ENCODE results near the gene BCL7C. TPM values are rescaled to one million over a fixed set of nuclear protein-coding genes. Genes with fewer than 3 reads are reported as not detected.

Gene BCL7C
- total and polyA plus RNA-seq, 2 of the 13 experiments (the other 11 are each of a cell fraction or from before 2014, with no cell fraction given): 17.7 to 33.8 TPM

DNA sequence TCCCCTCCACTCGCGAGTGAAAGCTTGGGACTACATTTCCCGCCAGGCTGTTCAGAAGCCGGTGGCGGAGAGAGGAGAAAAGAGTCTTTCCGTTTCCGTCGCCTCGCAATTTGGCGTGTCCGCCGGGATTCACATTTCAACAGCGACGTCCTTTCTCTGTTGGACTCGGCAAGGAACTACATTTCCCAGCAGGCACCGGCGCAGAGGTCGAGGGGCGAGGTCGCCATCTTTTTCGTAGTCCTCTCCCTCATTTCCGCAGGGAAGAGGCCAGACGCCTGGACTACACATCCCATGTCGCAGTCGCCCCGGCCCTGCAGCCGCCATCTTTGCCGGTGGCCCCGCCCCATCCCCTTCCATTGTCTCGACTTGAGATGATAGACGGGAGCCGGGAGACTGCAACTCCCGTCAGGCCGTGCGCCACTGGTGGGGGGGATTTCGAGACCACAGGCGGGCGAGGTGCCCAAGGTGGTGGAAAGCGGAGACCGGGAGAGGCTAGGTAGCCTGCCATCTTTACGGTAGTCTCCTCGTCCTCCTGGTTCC is 28.6 kb upstream of the BCL7C start (continued):
- TF ChIP-seq SIX1 (CRISPR knock-in tag; IDR thresholded peaks at IDR 0.05; ENCODE audit: borderline replicate concordance) (peak; percentile 53; the same call in 1 of the 2 replicates), ZNF891 (CRISPR knock-in tag; IDR thresholded peaks at IDR 0.05) (peak; percentile 42; the same call in 1 of the 2 replicates), NONO (IDR thresholded peaks at IDR 0.05) (no peak), NONO (CRISPR knock-in tag; conservative IDR thresholded peaks at IDR 0.05) (peak; percentile 79), HDAC1 (CRISPR knock-in tag; IDR thresholded peaks at IDR 0.05) (peak; percentile 80), FLYWCH1 (CRISPR knock-in tag; IDR thresholded peaks at IDR 0.05) (no peak), ZNF607 (CRISPR knock-in tag; IDR thresholded peaks at IDR 0.05; ENCODE audit: borderline replicate concordance) (0 out of 2 replicates have a peak, but pooled peaks have one; percentile 0), SP4 (CRISPR knock-in tag; IDR thresholded peaks at IDR 0.05) (peak; percentile 89), FOSL2 (CRISPR knock-in tag; IDR thresholded peaks at IDR 0.05) (no peak; the same call in none of the 2 replicates), ZNF724P (CRISPR knock-in tag; IDR thresholded peaks at IDR 0.05; ENCODE audit: borderline replicate concordance) (no peak), ZNF224 (CRISPR knock-in tag; IDR thresholded peaks at IDR 0.05) (no peak; the same call in 1 of the 2 replicates), JUND (CRISPR knock-in tag; IDR thresholded peaks at IDR 0.05) (no peak; the same call in 1 of the 2 replicates), ZKSCAN5 (CRISPR knock-in tag; IDR thresholded peaks at IDR 0.05) (no peak), ELF1 (CRISPR knock-in tag; IDR thresholded peaks at IDR 0.05) (peak; percentile 94), GZF1 (CRISPR knock-in tag; IDR thresholded peaks at IDR 0.05) (no peak), MXI1 (IDR thresholded peaks at IDR 0.05; ENCODE audit: borderline replicate concordance, low read depth, low read length) (peak; percentile 85; the same call in 2 of the 3 replicates), ZNF562 (CRISPR knock-in tag; IDR thresholded peaks at IDR 0.05; ENCODE audit: borderline replicate concordance) (no peak), KLF9 (CRISPR knock-in tag; IDR thresholded peaks at IDR 0.05; ENCODE audit: low read depth) (no peak), MYNN (CRISPR knock-in tag; IDR thresholded peaks at IDR 0.05; ENCODE audit: low read depth) (peak; percentile 24; the same call in 1 of the 2 replicates), DPF2 (CRISPR knock-in tag; IDR thresholded peaks at IDR 0.05; ENCODE audit: borderline replicate concordance, low read depth) (no peak), SOX5 (CRISPR knock-in tag; IDR thresholded peaks at IDR 0.05; ENCODE audit: borderline replicate concordance) (peak; percentile 81), PAF1 (CRISPR knock-in tag; IDR thresholded peaks at IDR 0.05) (no peak), ZNF225 (CRISPR knock-in tag; IDR thresholded peaks at IDR 0.05) (no peak; the same call in 1 of the 2 replicates), ZNF451 (CRISPR knock-in tag; IDR thresholded peaks at IDR 0.05) (no peak), ZKSCAN1 (IDR thresholded peaks at IDR 0.05; ENCODE audit: low read length) (no peak)
- TF ChIP-seq, protein P1, sequence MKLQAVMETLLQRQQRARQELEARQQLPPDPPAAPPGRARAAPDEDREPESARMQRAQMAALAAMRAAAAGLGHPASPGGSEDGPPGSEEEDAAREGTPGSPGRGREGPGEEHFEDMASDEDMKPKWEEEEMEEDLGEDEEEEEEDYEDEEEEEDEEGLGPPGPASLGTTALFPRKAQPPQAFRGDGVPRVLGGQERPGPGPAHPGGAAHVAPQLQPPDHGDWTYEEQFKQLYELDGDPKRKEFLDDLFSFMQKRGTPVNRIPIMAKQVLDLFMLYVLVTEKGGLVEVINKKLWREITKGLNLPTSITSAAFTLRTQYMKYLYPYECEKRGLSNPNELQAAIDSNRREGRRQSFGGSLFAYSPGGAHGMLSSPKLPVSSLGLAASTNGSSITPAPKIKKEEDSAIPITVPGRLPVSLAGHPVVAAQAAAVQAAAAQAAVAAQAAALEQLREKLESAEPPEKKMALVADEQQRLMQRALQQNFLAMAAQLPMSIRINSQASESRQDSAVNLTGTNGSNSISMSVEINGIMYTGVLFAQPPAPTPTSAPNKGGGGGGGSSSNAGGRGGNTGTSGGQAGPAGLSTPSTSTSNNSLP (IDR thresholded peaks at IDR 0.05; ENCODE audit: low read depth, low read length): no peak
- TF ChIP-seq, protein P2, sequence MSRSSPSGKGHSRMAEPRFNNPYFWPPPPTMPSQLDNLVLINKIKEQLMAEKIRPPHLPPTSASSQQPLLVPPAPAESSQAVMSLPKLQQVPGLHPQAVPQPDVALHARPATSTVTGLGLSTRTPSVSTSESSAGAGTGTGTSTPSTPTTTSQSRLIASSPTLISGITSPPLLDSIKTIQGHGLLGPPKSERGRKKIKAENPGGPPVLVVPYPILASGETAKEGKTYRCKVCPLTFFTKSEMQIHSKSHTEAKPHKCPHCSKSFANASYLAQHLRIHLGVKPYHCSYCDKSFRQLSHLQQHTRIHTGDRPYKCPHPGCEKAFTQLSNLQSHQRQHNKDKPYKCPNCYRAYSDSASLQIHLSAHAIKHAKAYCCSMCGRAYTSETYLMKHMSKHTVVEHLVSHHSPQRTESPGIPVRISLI (CRISPR knock-in tag; IDR thresholded peaks at IDR 0.05; ENCODE audit: borderline replicate concordance): peak; percentile 23; the same call in 1 of the 2 replicates
- TF ChIP-seq, protein P3, sequence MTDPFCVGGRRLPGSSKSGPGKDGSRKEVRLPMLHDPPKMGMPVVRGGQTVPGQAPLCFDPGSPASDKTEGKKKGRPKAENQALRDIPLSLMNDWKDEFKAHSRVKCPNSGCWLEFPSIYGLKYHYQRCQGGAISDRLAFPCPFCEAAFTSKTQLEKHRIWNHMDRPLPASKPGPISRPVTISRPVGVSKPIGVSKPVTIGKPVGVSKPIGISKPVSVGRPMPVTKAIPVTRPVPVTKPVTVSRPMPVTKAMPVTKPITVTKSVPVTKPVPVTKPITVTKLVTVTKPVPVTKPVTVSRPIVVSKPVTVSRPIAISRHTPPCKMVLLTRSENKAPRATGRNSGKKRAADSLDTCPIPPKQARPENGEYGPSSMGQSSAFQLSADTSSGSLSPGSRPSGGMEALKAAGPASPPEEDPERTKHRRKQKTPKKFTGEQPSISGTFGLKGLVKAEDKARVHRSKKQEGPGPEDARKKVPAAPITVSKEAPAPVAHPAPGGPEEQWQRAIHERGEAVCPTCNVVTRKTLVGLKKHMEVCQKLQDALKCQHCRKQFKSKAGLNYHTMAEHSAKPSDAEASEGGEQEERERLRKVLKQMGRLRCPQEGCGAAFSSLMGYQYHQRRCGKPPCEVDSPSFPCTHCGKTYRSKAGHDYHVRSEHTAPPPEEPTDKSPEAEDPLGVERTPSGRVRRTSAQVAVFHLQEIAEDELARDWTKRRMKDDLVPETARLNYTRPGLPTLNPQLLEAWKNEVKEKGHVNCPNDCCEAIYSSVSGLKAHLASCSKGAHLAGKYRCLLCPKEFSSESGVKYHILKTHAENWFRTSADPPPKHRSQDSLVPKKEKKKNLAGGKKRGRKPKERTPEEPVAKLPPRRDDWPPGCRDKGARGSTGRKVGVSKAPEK (CRISPR knock-in tag; IDR thresholded peaks at IDR 0.05; ENCODE audit: borderline replicate concordance): no peak

Measured in HepG2 (cell line).